ENCODE measurements around the gene FAM193A.
"Not testable (repeated sequence)": the region's sequence is repeated elsewhere in the genome, so short reads cannot be mapped to it uniquely, and the experiment has no call there.

Gene FAM193A

DNA sequence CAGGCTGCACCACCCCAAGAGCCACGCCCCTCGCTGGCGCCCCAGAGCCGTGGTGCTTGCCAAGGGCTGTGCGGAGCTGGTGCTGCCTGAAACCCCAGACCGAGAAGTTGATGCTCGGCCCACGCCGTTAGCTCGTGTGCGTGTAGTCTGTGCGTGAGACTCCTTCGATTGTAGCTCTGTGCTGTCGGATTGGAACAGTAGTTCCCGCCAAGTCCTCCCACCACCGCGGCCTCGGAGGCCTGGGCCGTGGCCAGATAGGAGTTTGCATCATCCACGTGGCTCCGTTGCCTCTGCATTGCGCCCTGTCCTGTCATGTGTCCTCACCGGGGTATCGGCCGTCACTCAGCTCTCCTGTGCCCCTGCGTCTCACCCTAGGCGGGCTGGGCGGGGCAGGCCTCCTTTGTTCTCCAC is 195.5 kb downstream of the FAM193A start:
- no peak for DNase-seq (ENCODE audit: low read depth)

DNA sequence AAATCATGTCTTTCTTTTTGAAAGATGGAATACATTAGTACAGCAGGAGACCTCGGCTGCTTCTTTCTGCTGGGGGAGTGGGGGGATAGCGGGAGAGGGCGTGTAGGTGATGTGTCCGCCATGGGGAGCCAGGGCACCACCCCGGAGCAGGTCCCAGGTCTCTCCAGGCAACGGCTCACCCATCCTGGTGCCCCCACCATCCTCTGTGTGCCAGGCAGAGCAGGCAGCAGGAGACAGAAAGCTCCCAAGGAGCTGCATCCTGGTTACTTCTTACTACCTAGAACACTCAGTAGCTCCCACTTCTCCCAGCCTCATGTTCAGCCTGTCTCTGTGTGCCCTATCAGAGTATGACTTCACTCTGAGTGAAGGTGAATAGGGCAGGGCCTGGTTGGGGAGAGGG is 196.1 kb downstream of the FAM193A start:
- no peak for DNase-seq (ENCODE audit: low read depth)

DNA sequence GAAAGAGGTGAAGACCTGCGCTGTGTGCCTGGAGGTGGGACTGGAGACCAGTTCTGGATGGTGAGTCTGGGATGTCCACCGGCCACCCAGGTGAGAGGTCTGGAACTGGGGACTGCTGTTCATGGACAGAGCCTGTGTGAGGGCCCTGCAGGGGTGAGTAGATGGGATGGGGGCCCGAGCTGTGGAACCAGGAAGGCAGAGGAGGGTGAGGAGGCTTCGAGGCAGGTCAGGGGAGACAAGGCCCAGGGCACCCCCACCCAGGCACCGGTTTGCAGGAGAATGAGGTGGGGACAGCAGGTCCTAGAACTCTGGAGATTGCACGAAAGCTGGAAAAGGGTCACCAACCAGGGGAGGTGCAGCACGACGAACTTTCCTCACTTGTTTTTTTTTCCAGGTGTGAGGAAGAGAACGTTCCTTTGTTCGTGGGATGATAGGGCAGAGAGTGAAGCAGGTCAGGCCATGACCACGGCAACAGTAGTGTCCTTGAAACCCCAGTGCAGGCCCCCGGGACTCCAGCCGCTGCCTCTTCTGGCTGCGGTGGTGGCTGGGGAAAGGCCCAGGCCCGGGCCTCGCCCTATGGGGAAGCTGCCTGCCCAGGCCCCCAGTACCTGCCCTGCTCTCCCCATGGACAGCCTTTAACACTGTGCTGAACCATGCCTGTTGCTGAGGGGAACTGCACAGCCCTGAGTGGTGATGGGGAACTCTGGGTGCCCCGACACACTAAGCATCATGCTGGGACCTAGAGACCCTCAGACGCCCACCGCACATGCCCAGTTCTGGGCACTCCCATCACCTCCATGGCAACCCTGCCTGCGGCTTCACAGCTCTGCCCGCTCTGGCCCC is 196.8 kb downstream of the FAM193A start:
- no peak for DNase-seq (ENCODE audit: low read depth)

DNA sequence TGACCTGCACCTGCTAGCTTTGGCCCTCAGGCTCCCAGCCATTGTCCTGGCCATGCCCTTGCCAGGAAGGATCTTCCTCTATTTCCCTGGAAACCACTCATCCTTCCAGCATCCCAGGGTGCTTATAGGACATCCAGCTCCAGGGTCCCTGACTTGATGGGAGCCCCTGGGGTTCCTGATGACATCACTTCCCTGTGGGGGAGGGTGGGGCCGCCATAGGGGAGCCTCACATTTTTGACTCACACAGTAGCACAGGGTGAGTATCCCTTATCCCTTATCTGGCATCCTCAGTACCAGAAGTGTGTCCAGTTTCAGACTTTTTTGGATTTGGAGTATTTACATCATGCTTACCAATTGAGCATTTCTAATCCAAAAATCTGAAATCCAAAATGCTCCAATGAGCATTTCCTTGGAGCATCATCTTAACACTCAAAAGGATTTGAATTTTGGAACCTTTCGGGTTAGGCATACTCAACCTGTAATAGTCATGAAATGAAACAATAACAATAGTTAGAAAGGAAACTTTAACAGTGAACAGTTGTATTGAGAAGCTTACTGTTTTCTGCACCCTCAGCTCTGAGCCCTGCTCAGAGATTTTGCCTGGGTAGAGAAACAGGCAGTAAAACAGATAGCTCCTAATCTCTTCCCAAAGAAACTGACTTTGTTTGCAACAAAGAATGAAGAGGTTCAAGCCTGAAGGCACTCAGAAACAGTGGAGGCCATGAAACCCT is 197.6 kb downstream of the FAM193A start:
- DNase-seq (ENCODE audit: low read depth) = no peak

DNA sequence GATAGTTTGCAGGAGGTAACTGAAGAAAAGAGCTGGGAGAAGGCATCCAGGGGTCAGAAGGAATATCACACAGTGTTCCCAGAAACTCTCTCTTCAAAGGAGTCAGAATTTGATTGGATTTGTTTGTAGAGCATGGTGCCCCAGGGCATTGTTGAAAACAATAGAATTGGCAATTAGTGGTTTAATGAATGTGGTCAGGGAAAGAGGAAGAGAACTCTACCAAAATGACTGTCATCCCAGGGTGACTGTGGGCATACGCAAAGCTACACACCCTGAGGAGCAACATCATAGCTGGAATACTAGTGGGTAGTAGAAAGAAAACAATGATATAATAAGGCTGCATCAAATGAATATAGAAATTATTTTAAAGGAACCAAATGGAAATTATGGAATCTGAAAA is 198.2 kb downstream of the FAM193A start:
- no peak for DNase-seq (ENCODE audit: low read depth)

DNA sequence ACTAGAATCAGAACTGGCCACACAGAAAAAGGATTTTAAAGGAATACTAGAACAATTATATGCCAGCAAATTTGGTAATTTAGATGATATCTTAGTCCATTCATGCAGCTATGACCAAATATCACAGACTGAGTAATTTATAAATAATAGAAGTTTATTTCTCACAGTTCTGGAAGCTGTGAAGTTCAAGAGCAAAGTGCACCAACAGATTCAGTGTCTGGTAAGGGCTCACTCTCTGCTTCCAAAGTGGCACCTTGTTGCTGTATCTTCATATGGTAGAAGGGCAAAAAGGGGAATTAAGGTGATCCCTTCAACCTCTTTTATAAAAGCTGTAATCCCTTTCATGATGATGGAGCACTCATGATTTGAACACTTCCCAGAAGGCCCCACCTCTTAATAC is 199.4 kb downstream of the FAM193A start:
- DNase-seq (ENCODE audit: low read depth) = no peak

DNA sequence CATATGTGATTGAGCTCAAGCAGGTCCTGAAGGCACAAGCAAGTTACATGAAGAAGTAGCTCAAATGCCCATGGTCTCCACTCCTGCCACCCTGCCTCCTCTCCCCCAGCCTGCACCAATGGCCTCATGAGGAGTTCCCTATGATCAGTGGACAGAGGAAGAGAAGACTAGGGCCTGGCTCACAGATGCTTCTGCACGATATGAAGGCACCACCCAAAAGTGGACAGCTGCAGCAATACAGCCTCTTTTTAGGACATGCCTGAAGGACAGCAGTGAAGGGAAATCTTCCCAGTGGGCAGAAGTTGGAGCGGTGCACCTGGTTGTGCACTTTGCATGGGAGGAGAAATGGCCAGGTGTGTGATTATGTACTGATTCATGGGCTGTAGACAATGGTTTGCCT is 201.8 kb downstream of the FAM193A start:
- DNase-seq (ENCODE audit: low read depth) = not testable (repeated sequence)

DNA sequence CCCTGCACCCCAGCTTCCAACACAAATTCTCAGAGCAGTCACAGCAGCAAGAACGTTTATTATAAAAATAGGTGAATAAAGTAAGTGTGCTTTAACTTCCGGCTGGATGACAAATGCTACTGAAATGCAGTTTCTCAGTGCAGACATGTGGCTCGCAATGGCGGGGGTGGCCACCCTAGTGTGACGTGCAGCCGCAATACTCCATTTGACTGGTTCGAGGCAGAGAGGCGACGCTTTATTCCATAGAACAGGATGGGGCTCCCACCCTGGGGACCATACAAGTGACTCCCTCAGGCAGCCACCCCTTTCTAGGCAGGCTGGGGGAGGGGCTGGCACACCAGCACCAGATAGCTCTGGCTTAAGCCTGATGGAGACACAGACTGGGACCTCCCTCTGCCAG is 205.2 kb downstream of the FAM193A start:
- DNase-seq (ENCODE audit: low read depth) = peak; percentile 59

DNA sequence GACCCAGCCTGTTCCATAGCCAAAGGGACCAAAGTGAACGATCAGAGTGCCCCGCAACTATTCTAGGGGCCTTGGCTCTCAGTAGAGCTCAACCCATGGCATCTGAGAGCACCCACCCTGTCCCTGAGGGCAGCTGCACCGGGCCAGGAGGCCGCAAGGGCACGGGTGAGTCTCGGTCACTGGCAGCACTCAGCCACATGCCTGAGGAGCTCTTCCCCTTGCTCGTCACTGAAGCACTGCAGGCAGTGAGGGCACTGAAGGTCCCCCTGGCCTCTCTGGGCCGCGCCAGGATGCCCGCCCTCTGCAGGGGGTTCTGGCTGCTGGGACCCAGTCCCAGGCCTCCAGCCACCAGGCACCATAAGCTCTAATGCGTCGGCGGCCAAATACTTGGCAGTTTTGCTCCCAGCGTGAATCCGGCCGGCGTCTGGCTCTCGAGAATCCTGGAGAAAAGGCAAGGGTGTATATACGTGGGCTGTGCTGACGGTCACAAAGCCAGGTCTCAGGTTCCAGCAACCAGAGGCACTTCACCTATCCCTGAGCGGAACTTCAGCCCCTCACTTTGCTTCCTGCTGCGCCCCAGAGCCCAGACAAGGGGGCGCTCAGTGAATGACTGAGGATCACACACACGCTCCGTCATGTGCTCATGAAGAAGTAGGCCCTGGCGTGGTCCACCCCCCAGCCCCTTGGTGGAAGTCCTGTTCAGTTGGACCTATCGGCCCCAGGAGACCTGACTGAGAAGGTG is 205.8 kb downstream of the FAM193A start:
- DNase-seq (ENCODE audit: low read depth) = no peak

DNA sequence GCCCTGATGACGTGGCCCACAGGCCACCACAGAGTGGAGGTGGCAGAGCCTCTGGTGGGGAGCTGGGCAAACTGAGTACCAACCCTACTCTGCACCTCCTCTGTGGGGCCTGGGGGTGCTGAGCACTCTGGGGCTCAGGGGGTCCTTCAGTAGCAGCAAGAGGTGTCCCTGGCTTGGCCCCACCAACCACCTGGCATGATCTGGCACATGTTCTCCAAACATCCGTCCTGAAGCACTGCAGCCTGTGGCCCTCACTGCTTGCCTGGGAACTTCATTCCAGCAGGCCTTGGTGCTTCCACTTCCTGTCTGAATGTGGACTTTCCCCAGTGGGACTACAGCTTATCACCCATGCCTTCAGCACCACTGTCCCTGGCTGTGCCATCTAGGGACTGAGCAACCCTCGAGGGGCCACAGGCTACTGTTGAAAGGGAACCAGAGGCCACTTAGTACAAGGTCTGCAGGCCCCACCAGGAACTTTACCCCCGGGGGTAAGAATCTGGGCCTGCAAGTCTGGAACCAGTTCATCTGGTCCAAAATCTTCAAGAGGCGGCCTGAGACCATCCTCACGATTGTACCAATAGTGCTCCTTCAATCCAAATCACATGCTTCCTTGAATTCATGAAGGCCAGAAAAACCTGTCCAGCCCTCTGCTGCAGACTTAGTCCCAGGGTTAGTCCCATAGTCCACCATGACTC is 206.5 kb downstream of the FAM193A start:
- DNase-seq (ENCODE audit: low read depth) = no peak

DNA sequence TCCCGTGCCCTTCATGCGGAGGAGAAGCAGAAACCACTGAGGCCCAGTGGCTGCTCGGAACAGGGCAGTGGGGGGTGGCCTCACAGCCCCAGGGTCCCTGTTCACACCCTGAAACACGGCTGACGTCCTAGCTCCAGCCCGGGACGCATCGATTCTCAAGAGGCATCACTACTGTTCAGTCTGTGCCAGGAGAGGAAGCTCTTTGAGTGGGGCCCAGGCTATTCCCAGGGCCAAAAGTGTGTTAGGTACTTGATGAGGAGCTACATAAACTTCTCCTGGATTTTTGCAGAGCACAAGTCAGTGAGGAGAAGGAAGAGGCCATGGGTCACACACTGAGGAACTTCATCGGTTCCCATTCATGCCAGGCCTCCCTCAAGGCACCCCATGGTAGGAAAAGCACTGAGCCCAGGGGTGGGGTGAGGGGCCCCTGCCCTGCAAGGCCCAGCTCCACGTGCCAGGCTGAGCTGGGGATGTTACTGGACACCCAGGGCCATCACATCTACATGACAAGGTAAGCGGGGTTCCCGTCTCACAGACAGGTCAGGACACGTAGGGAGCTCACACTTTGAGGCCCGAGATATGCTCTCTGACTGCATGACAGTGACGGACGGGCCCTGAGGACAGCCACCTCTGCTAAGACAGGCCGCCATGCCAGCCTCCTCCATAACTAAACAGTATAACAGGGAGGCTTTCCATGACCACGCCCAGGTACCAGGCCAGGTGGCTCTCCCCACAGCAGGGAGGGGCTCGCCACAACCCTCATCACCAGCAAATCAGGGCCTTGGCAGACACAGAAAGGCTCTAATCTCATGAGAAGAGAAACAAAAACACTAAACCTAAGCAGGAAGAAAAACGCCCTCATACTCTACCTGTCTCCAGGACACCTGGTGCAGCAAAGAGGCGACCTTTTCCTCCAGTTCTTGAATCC is 207.3 kb downstream of the FAM193A start:
- DNase-seq (ENCODE audit: low read depth) = no peak

DNA sequence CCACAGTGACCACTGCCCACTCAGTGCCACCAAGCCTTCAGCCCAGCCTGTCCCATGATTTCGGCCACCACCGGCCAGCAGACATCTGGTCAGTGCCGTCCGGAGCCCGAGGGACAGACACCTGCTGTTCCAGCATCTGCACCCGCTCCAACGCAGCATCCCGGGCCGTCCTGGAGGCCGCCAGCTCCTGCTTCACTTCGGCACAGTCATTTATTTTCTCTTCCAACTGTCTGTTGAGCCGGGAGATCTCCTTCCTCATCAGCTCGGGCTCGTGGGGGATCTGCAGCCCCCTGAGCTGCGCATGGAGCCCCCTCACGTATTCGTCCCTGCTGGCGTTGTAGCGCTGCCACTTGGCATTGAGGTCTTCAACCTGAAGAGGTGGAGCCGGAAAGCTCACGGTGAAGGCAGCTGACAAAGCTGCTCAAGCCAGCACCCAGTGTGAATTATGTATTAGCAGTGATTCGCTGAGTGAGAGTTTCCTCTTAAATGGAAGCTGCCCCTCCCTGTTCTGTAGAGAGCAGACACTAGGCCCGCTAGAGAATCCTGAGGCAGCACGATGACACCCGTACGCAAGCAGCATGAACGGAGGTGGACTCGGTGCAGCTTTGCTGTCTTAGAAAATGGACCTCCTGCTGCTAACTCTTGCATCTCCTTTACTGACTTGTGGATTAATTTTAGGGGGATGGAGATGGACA is 208.3 kb downstream of the FAM193A start:
- no peak for DNase-seq (ENCODE audit: low read depth)

DNA sequence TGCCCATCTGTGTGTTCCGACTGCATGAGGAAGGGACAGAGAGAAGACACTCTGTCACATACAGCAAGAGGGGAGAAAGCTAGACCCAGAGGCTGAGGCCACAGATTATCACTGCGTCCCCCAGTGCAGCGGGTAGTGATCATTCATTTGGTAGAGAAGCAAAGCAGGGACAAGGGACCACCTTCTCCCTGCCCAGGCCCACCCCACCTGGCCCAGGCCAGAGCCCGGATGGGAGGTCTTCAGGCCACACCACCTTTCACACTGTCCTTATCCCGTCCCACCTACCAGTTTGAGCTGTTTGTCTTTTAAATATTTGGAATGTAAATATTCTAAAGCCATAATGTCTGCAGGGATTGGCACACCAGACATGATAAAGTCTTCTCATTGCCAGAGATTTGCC is 209.1 kb downstream of the FAM193A start:
- no peak for DNase-seq (ENCODE audit: low read depth)

DNA sequence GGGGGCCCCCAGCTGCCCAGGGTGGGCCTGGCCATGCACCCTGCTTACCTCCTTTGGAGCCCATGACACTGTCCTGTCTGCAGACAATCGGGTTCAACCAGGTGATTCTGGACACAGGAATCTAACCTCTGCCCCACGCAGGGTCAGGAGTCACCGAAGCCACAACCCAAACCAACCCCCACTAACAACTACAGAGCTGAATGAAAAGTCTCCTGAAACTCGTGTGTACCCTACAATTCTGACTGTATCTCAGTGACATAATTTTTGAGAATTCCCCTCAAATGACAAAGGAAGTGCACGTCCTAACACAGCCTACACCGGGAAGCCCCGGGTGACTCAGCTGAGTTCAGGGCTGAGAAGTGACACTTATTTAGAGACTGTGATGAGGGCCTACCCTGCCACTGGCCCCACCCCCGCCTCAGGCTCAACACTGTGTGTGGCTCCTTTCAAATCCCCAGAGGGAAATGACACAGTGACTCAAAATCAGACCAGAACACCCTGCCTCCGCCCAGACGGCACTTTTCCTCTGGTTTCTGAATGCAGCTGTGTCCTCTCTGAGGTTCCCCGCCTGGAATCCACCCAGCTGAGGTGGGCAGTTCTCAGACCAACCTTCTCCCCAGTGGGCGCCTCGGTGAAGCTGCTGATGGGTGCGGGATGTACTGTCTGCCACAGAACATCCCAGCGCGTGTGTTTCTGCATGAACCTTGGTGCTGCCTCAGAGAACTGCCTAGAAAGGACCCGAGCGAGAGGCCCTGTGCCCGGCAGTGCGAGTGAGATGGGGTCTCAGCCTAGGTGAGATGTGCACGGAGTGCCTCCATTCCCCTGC is 209.7 kb downstream of the FAM193A start:
- DNase-seq (ENCODE audit: low read depth) = peak; percentile 63

DNA sequence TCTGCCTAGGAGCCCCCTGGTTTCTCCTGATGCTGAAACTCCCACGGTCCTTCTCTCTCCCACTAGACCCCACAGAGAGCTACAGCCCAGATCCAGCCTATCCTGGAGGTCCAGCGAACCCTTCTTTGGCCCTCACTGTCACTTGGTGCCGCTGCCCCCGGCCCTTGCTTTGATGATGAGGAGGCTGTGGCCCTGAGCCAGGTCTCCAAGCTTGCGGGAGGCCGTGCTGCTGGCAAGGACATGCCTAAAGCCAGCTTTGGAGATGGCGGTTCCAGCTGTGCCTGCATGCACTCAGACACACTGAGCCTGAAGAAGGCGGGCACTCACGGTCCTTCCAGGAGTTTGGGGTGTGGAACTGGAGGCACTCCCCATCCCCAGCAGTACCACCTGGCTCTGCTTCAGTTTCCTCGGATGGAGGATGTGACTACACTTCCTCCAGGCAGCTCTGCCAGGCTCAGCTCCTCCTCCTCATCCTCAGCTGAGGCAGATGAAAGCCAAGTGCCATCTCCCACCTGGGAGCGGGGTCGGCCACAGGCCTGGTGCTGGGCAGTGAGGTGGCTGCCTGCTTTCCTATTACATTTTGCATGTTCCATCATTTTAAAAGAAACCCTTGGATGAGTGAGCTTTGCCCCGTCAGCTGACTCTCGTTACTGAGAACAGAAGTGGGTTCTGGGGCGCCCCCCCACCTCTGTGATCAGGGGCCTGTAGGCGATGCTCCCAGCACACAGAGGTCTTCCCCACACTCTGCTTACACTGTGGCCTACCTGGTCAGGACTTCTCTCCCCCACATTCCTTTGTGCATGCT is 210.6 kb downstream of the FAM193A start:
- DNase-seq (ENCODE audit: low read depth) = no peak

DNA sequence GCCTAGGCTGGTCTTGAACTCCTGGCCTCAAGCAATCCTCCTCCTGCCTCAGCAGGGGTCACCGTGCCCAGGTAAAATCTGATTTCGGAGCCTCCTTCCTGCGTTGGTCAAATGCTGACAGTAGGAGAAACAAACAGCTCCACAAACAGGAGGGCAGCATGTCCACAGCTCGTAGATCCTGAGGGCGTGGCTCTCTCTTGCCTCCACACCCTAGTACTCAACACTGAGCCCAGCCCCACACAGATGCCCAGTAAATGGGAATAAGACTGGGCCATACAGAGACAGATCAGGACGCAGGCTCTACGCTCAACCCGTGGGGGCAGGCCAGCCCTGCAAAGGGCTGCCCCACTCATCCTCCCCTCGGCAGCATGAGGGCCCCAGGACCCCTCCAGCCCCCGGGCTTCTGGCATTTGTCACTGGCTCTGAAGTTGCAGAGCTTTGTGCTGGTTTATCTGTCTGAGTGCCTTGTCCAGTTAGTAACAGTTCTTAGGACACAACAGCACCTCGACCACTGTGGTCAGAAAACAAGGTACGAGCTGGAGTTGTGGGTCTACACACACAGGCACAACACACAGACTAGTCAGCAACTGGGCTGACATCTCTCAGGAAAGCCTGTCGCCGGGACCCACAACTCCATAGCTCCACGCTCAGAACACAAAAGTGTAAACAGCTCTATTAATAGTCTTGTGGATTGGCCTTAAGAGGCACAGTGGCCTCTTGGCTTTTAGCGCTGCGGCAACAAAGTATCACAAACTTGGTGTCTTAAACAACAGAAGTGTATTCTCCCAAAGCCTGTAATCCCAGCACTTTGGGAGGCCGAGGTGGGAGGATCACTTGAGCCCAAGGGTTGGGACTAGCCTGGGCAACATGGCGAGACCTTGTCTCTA is 214.5 kb downstream of the FAM193A start:
- no peak for DNase-seq (ENCODE audit: low read depth)

DNA sequence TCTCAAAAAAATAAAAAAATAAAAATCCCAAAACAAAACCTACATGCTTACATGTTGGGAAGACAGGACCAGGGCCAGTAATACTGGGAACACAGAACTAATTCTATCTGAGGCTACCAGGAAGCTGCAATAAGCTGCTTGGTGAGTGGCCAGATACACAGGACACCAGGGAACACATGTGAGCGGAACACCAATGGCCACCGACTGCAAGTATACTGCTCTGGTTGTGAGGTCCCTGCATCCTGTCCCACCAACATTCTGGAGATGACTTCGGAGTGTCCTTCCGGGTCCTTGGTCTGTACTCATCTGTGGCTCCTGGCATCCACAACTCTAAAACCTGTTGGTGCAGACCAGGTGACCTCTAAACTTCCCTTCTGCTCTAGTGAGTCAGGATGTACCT is 217.0 kb downstream of the FAM193A start:
- DNase-seq (ENCODE audit: low read depth) = no peak
